ENCODE data around the gene METTL23.
"Not testable (repeated sequence)": the region's sequence is repeated elsewhere in the genome, so short reads cannot be mapped to it uniquely, and the experiment has no call there.

METTL23 gene

DNA sequence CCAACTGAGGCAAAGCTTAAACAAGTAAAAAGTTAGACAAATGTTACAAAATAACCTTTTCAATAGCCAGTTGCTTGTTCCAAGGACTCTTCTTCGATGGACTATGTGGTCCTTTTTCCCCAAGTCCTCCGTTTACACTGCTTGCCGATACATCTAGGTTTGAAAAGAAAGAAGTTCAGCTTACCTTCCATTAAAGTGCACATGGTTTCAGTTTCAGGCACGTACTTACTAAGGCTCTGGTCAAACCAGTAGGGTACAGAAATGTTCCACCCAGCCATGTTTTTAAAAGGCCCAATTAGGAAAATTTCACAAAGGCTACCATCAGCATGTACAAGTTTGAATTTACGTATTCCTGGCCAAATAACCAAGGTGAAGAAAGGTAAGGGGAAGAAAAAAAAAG is 8.4 kb downstream of the METTL23 start:
- DNase-seq (ENCODE audit: low spot score), result no peak

- no peak for DNase-seq (ENCODE audit: low spot score)
Observed at GRCh38 chr17:76735586-76736348, 9.1 kb downstream of the METTL23 start.

GRCh38 chr17:76736349-76737081 is 9.9 kb downstream of the METTL23 start:
- DNase-seq (ENCODE audit: low spot score), result peak; percentile 65

- DNase-seq (ENCODE audit: low spot score), result peak; percentile 93
Observed at GRCh38 chr17:76737082-76737675, 10.5 kb downstream of the METTL23 start, which contains the start of gene SRSF2. TSS of gene SRSF2 (minus strand) at chr17:76737331. CDS start at chr17:76737160, 171 bp downstream.

GRCh38 chr17:76737676-76738467 is 11.2 kb downstream of the METTL23 start, which contains the start of gene MFSD11:
TSS of gene MFSD11 (plus strand) at chr17:76738119. CDS start at chr17:76738353, 234 bp downstream.
- peak; percentile 97 for DNase-seq (ENCODE audit: low spot score)

- DNase-seq (ENCODE audit: low spot score), result no peak
Observed at GRCh38 chr17:76738468-76738850, 11.8 kb downstream of the METTL23 start.

DNA sequence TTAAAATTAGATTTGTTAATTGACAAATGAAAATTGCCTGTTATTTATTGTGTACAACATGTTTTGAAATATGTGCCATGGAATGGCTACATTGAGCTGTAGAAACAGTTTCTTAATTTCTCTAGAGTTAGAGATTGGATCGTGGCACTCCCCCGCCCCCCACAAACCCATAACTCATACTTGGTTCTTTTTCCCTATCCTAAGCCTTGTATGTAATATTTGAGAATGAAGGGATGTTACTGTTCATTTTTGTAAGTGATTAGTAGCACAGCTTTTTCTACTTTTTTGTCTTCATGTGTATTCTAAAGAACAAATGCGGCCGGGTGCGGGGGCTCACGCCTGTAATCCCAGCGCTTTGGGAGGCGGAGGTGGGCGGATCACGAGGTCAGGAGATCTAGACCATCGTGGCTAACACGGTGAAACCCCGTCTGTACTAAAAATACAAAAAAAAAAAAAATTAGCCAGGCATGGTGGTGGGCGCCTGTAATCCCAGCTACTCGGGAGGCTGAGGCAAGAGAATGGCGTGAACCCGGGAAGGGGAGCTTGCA is 13.0 kb downstream of the METTL23 start:
- not testable (repeated sequence) for DNase-seq (ENCODE audit: low spot score)

DNA sequence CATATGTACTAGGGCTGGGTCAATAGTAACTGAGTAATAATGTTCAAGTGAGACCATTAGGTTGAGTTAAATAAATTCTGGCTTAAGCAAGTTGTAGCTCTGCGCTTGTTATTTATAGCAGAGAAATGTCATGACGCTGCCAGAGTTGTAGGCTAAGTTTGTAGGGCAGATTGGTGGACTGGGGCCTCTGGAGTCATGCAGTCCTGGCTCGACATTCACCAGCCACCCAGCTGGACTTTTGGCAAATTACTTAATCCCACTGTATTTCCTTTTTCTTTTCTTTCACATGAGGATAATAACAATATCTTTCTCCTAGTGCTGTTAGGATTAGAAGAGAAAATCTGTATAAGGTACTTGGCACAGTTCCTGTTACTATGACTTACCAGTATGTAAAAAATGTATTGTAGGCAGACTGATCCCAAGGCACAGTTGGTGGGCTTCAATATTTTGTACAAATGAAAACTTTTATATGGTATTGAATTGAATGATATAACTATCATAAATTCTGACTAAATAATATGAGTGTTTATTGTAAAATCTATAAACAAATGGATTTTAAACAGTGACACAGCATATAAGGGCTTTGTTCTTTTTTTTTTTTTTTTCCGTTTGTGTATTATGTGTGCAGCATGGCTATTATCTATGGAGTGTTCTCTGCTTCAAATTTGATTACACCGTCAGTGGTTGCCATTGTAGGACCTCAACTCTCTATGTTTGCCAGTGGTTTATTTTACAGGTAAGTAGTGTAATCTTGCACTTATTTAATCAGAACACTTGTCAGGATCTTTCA is 13.9 kb downstream of the METTL23 start:
- no peak for DNase-seq (ENCODE audit: low spot score)

GRCh38 chr17:76742958-76743357 is 16.3 kb downstream of the METTL23 start:
- no peak for DNase-seq (ENCODE audit: low spot score)

GRCh38 chr17:76744747-76745146 is 18.1 kb downstream of the METTL23 start:
- no peak for DNase-seq (ENCODE audit: low spot score)

GRCh38 chr17:76745785-76746184 is 19.1 kb downstream of the METTL23 start:
- DNase-seq (ENCODE audit: low spot score), result not testable (repeated sequence)

DNA sequence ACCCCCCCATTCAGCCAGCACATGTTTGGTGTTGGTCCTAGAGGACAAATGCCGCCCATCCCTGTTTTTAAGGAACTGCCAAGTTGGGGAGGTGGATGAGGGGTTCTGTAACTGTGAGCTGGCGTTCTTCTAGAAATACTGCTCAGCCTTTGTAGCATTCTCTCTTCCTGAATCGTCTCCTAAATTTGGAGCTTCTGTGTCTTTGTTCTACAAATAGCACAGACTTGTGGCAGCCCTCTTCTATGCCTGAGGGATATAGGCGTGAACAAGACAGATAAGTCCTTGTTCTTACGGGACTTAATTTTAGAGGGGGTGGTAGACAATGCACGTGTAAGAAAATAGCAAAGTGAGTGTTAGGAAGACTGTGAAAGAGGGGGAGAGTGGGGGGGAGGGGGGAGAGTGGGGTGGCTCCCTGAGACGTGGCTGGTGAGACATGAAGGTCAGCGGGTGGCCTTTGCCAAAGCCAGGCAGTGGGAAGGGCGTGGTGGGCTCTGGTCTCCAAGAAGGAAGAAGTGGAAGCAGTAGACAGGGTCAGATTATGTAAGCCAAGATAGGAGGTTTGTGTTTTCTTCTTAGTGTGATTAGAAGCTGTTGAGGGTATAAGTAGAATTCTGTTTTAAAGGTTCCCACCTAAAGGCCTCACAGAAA is 21.2 kb downstream of the METTL23 start:
- no peak for DNase-seq (ENCODE audit: low spot score)

DNA sequence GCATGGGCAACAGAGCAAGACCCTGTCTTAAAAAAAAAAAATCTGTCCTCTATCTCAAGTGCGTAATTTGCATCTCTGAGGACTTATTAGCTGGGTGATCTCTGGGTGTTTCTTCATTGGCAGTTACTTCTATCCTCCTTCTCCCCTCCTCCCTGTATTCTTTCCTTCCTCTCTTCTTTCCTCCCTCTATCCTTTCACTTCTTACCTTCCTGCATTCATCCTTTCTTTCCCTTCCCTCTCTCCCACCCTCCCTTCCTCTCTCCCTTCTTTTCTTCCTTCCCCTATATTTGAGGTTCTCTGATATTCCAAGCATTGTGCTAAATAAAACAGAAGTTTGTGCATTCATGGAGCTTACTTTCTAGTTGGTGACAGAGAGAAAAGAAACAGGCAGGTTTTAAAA is 22.0 kb downstream of the METTL23 start:
- no peak for DNase-seq (ENCODE audit: low spot score)

DNA sequence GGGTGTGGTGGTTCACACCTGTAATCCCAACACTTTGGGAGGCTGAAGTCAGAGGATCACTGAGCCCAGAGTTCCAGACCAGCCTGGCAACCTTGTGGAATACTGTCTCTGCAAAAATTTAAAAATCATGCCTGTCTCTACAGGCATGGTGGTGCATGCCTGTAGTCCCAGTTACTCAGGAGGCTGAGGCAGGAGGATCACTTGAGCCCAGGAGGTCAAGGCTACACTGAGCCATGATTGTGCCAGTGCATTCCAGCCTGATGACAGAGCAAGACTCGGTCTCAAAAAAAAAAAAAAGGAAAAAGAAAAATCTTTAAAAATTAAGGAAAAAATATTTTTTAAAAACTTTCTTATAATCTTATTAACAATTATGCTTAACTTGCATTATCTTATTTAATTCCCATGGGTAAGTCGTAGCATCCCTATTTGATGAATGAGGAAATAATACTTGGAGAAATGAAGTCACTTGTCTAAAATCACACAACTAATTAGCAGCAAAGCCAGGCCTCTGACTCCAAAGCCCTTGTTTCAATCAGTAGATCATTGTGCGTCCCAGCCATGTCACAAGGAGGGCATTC is 24.9 kb downstream of the METTL23 start:
- no peak for DNase-seq (ENCODE audit: low spot score)

GRCh38 chr17:76752006-76752405 is 25.4 kb downstream of the METTL23 start:
- no peak for DNase-seq (ENCODE audit: low spot score)

GRCh38 chr17:76753061-76753961 is 26.7 kb downstream of the METTL23 start:
- no peak for DNase-seq (ENCODE audit: low spot score)

GRCh38 chr17:76755285-76755684 is 28.6 kb downstream of the METTL23 start:
- no peak for DNase-seq (ENCODE audit: low spot score)

GRCh38 chr17:76757256-76757655 is 30.6 kb downstream of the METTL23 start:
- DNase-seq (ENCODE audit: low spot score), result no peak

DNA sequence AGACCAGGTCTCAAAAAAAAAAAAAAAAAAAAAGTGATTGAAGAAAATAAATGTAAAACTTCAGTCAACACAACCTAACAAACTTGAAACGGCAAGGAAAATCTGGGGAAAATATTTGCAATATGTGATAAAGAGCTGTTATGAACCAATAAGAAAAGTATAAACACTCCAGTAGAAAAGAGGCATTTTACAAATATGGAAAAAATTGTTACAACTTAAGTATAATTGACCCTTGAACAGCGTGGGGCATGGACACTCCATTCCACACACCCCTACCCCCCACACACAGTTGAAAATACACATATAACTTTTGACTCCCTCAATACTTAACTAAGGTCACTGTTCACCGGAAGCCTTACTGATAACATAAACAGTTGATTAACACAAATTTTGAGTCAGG is 31.9 kb downstream of the METTL23 start:
- DNase-seq (ENCODE audit: low spot score), result no peak
